ENCODE results near the gene COQ10B.
"Not testable (repeated sequence)": the region's sequence is repeated elsewhere in the genome, so short reads cannot be mapped to it uniquely, and the experiment has no call there.

The COQ10B gene

DNA sequence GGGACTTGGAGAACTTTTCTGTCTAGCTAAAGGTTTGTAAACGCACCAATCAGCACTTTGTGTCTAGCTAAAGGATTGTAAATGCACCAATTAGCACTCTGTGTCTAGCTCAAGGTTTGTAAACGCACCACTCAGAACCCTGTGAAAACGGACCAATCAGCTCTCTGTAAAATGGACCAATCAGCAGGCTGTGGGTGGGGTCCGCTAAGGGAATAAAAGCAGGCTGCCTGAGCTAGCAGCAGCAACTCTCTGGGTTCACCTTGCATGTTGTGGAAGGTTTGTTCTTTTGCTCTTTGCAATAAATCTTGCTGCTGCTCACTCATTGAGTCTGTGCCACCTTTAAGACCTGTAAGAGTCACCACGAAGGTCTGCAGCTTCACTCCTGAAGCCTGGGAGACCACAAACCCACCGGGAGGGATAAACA is 2.4 kb upstream of the COQ10B start:
- DNase-seq (ENCODE audit: low spot score), result not testable (repeated sequence)

DNA sequence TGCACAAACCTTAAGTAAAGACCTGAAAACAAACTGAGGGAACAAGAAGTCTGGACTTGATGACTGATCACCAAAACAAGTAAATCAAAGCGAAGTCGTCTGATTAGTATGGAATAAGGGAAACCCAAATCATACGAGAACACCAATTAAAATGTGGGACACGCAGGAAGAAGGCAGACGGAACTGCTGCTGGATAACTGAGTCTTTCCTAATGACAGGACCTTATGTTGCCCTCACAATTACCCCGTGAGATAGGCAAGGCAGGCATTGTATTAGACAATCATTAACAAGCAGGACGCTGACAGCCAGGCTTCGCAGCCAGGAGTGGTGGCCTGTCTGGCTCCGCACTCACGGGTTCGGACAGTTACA is 614 bp upstream of the COQ10B start:
- DNase-seq (ENCODE audit: low spot score), result no peak

DNA sequence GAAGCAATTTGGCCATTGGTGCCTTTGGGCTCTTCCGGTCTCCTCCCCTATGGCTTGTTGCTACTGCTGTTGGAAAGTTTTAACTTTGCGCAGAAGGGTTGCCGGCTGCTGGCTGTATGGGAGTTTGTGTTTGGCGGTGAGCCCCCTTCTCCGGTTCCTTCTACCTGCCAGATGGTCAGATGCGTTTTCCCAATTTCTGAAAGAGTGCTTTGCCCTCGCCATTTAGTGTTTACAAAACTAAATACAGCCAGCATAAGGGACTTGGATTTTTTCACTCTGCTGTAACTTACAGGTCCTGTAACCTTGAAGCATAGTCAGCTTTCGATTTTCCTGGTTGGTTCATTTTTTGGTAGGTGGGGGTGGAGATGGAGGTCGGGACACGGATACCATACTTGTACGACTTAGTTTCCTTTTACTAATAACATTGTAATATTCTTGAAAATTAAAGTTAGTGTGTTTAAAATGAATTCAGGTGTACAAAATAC is 604 bp downstream of the COQ10B start:
- DNase-seq (ENCODE audit: low spot score), result peak; percentile 77

DNA sequence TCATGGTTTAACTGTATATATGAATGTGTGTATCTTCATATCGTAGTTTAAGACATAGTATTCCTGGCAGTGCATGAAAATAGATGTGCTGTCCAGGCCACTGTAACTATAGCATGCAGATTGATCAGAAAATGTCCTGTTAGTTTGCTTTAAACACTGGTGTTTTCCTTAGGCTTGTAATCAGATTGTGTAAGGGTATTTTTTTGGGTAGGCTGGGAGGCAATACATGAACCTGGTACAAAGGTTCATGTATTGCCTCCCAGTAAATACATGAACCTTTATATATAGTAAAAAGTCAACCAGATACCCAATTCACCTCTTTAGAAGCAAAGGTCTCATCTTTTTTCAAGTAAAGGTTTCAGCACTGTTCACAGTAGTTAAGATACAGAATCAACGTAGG is 1.6 kb downstream of the COQ10B start:
- no peak for DNase-seq (ENCODE audit: low spot score)

DNA sequence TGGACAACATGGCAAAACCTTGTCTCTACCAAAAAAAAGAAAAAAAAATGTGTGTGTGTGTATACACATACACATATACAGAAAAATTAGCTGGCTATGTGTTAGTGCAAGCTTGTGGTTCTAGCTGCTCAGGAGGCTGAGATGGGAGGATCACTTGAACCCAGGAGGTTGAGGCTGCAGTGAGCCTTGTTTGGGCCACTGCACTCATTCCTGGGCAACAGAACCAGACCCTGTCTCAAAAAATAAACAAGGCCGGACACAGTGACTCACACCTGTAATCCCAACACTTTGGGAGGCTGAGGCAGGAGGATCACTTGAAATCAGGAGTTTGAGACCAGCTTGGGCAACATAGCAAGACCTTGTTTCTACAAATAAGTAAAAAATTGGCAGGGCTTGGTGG is 2.1 kb downstream of the COQ10B start:
- DNase-seq (ENCODE audit: low spot score), result no peak

DNA sequence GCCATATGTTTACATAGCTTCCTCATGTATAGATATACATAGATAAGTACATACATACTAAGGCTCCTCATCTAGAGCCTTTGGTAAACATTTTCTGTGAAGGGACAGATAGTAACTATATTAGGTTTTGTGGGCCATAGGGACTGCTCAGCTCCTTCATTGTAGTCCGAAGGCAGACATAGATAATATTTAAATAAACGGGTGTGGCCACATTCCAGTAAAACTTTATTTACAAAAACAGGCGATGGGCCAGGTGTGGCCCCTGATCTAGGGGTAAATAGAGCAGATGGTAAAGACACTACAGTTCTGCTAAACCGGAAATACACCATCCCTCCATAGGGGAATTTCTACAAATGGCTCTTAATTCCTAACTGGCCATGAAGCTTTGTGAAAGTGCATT is 7.3 kb downstream of the COQ10B start:
- no peak for DNase-seq (ENCODE audit: low spot score)

DNA sequence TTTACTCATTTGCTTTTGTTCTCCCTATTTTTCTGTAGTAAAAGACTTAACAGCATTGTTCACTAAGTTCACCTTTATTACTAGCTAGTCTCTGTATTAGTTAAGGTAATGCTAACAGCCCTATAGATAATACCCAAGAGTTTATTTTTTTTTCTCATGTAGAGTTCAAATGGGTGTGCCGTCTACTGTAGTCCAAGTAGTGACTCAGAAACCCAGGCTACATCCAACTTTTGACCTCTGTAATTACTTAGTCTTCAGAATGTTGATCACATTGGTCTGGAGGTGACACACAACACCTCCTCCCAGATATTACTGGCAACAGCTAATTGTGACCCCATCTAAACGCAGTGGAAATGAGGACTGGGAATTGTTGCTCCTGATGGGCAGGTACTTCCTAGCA is 7.7 kb downstream of the COQ10B start:
- DNase-seq (ENCODE audit: low spot score), result no peak

DNA sequence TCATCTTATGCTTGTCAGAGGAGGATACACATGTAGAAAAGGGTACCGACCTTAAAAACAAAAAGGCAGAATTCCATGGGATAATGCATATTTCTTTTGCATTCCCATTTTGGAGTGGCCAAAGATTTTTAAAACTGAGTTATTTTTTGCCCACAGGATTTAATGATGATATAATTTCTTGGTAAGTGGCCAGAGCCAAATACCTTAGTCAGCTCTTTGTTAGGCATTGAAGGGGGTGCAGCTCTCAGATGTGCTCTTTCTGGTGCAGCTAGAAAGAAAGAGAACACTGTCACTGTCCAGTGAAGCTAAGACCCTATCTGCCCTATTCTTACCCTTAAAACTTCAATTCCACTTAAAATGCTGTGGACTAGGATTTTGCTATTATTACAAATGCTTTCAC is 10.8 kb downstream of the COQ10B start:
- DNase-seq (ENCODE audit: low spot score), result no peak

DNA sequence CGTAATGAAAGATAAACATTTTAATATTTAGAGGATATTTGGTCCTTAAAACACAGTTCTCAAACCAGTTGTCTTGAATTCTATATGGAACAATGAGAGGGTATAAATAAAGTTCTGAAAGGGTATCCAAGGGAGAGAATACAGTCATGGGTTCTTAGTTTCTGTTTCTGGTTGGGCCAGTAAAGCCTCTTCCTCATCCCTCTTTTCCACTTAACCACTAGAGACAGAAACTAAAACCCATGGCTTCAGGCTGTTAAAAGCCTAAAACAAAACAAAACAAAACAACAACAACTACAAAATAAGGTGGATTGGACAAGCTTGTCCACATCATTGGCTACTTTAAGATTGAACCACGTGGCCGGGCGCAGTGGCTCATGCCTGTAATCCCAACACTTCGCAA is 18.8 kb downstream of the COQ10B start:
- DNase-seq (ENCODE audit: low spot score), result no peak

DNA sequence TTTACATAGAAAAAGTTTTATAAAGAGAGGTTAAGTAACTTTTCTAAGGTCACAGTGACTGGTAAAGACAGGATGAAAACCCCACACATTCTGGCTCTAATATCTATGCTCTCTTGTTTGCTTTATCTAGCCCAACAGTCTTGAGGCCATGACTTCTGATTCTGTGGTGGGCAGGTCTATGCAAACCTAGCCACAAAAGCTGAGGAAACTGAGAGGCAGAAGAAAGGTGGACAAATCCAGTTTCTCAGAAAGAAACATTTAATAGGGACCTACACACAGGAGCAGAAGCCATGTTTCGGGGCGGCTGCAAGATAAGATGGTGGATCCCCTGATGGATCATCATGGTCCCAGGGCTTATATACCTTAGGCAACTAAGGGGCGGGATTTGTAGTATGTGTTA is 24.4 kb downstream of the COQ10B start:
- DNase-seq (ENCODE audit: low spot score), result no peak

DNA sequence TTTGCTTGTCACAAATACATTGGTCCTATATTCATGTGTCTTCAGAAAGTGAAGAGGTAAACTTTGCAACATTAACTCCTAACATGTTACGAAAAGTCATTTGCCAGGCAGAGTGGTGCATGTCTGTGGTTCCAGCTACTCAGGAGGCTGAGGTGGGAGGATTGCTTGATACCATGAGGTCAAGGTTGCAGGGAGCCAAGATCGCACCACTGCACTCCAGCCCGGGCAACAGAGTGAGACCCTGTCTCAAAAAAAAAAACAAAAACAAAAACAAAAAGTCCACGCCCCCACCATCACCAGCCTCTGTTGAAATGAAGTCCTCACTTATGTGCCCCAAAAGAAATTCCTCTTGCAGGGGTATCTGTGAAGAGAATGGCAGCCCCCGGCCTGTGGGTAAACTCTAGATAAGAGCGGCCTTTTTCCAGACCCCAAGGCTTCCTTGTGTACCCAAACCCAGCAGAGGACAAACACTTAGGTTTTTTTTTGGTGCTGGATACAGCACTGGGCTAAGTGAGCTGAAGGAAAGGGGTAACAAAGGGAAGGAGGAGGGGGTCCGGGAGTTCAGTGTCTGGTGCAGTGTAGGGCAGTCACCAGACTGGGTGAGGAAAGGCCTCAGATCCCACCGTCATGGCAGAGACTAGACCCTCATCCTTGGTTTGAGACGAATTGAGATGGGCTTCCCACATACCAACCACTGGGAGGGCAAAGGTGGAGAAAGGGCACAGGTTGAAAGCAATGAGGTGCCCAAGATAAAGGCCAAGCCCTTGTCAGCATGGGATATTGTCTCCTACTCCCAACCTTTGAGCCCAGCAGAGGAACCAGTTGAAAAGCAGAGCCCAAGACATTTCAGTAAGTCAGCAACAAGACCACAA is 27.0 kb downstream of the COQ10B start:
- DNase-seq (ENCODE audit: low spot score), result no peak

DNA sequence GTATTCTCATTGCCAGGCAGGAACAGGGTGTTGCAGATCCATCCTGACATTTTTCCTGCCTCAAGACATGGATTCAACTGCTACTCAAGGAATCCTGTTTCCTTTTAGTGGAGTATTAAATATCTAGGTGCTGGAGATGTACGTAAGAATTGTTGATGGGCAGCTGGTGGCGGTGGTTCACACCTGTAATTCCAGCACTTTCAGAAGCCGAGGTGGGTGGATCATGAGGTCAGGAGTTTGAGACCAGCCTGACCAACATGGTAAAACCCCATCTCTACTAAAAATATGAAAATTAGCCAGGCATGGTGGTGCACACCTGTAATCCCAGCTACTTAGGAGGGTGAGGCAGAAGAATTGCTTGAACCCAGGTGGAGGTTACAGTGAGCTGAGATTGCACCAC is 30.9 kb downstream of the COQ10B start:
- not testable (repeated sequence) for DNase-seq (ENCODE audit: low spot score)

DNA sequence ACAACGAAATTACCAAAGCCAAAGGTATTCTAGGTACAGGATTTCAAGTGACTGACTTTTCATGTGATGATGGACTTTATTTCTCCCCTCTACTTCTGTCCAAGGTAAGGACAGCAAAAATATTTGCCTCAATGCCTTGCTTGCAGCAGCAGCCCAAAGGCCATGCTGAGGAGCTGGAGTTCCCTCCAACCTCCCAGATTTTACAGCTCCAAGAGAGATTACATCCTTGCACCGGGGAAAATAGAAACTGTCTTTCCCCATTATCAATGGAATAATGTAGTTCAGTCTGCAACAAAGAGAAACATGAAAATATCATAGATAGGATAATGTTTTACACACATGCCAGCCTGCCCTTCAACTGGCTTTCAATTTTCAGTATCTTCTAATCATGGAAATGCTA is 32.8 kb downstream of the COQ10B start:
- DNase-seq (ENCODE audit: low spot score), result no peak

DNA sequence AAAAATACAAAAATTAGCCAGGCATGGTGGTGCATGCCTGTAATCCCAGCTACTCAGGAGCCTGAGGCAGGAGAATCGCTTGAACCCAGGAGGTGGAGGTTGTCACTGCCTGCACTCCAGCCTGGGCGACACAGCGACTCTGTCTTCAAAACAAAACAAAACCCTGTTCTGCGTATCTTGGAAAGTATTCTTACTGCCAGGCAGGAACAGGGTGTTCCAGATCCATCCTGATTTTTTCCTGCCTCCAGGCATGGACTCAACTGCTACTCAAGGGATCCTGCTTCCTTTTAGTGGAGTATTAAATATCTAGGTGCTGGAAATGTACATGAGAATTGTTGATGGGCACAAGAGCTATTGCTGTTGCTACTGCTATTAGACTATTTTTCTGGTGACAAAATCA is 34.0 kb downstream of the COQ10B start:
- DNase-seq (ENCODE audit: low spot score), result no peak

DNA sequence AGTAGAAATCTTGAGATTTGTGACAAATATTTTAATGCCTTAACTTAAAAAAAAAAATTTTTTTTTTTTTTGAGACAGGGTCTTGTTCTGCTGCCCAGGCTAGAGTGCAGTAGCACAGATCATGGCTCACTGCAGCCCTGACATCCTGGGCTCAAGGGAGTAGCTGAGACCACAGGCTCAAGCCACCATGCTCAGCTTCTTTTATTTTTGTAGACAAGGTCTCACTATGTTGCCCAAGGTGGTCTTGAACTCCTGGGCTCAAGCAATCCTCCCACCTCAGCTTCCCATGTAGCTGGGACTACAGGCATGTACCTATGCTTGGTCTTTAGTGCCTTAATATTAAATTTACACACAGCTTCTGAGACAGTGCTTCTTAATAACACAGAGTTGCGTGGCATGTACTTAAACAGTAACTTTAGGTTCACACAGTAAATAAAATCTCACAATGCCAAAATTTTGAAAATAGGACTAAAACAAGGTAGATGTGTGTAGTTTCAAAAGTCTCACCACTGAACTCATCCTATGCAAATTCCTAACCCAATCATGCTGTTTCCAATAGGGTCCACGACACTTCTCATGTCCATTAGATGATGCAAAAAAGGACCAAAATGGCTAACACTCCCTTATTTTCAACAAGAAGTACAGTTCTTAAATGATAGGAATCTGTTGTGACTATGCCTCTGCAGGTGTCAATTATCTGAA is 42.2 kb downstream of the COQ10B start:
- DNase-seq (ENCODE audit: low spot score), result no peak

DNA sequence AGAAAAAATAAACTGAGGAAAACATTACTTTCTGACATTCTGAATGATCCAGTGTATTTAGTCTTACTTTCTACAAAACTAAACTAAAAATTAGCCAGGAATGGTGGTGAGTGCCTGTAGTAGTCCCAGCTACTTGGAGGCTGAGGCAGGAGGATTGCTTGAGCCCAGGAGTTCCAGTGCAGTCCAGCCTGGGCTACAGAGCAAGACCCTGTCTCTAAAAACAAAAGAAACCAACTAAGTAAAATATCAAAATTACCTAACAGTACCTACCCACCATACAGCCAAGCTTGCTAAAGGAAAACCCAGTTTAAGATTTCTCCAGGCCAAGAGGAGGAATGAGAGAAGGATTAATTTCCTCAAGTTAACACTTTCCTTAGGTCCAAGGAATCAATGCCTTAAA is 43.3 kb downstream of the COQ10B start:
- no peak for DNase-seq (ENCODE audit: low spot score)

DNA sequence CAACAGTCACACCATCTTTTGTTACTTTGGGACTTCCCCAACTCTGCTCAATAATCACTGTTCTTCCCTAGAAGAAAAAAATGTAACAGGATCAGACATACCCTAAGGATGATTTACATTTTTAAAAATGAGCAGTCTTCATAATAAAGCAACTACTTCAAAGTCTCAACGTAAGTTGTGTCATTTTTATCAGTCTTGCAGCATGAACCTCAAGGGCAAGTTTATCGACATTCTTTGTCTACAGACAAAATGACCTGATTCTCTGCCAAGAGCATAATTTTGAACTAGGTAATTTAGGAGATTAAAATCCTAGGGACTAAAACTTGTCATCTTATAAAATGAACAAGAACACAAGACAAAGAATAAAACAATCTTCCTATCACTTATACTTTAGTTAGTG is 44.0 kb downstream of the COQ10B start:
- DNase-seq (ENCODE audit: low spot score), result no peak

DNA sequence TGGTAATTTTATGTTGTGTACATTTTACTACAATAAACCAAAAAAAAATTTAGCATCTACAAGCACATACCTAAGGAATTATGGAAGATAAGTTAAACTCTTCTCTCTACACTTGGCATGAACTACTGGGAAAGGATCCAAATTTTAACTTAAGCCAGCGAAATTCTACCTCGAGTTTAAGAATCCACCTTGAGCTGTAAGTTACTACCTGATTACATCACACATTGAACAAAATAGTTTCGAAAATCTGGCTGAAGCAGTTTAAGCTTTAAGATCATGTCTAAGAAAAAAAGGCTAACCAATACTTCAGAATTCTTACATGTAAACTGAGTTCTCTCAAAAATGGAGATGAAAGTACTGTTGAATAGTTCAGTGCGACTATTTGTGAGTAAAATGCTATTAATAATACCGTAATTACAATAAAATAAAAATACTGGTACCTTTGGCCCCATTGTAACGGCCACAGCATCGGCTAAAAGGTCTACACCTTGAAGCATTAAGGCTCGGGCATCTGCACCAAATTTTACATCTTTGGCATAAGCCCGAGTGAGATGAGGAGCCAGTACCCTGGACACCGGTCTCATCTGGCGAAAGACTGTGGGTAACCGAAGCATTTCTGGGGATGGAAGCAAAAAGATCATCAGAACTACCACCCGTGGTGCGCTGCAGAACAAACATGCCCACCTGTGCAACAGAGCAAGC is 45.0 kb downstream of the COQ10B start:
- no peak for DNase-seq (ENCODE audit: low spot score)

DNA sequence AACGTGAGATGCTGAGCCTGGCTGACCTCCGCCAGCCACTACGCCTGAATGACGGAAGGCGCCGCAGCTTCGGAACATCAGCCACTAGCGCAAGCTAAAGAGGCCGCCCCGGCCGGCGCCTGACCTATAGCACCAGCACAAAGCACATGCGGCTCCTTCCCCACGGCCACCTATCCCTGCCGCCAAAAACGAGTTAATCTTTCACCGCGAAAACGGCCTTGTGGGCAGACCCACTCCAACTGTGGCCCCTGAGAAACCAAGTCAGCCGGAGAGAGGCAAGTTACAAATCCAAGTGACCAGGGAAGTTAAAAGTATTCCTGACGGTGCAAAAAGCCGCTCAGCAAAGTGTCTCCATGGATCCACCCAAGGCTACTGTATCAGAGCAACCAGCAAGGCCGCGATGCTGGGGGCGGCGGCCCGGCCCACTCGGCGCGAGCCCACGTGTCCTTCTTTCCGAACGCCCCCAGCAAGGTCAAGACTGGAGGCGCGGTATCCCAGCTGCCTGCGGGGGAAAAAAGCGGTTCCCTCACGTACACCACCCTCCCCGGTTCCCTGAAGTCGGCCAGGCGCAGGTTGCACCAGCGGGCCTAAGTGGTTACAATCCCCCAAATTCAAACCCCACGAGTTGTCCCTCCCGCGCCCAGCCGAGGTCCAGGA is 45.7 kb downstream of the COQ10B start:
- peak; percentile 33 for DNase-seq (ENCODE audit: low spot score)

DNA sequence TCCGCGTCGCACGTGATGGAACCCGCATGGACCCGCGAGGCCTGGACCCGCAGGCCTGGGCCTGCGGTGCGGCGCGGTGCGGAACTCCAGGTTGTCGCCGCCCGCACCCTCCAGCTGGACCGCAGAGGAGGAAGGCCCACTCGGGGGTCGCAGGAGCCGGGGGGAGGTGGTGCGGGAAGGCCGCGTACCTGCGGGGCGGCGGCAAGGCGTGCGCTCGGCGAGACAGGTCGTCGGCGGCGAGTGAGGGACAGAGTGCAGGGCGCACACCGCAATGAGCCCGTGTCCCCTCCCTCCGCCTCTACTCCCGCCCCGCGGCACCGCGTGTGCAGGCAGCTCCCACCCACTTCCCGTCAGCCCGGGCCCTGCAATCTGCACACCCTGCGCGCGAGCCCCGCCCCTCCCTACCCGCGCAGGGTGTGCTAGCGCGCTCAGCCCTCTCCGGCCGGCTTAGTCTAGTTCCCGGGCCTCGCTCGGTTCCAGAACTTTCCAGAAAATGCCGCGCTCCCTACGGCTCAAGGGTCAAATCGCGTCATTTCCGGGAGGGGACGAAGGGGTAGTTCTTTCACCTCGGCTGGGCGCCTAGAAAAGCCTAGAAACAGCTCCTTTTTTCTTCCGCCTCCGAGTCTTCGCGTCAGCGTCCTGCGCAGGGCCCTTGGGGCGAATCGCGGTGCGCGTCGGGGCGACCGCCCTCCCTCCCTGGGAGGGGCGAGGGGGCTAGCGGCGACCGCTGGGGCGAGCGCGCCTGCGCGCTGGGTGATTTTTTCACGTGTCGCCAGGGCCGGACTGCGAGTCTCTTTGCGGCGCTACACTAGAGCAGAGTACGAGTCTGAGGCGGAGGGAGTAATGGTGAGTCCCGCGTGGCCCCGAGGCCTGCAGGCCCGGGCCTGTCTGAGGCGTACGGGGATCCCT is 46.5 kb downstream of the COQ10B start, which contains the start of the genes HSPD1 and HSPE1:
Gene HSPD1, minus strand, starts transcription at position 247 of the 909 bp plus-strand sequence. CDS start 992 bp downstream, outside the sequence.
Gene HSPE1, plus strand, starts transcription at position 786 of the 909 bp plus-strand sequence. Its CDS starts 58 bp downstream, at position 844.
- peak; percentile 95 for DNase-seq (ENCODE audit: low spot score)
